Fibroblast of lung (primary cell): ENCODE results near the gene APBA2. TPM values are rescaled to one million over a fixed set of nuclear protein-coding genes. Genes with fewer than 3 reads are reported as not detected.

Source experiments
- DNase-seq, 2 donors: peaks; one replicate each; pipeline versions ENCODE4 v3.0.0 to v3.0.0-alpha.2; 2010; ENCODE audit warnings: low read depth in 2 of 2
- H2AFZ ChIP-seq: 2 replicates; pipeline ENCODE4 v1.5.1; 2012; ENCODE audit warnings: low read length, control low read depth, inconsistent platforms
- H3K27ac ChIP-seq: 2 replicates; pipeline ENCODE4 v1.5.1; 2011; ENCODE audit warnings: low read length, control low read depth; ENCODE audit not compliant: insufficient read depth
- H3K27me3 ChIP-seq: 2 replicates; pipeline ENCODE4 v1.5.1; 2011; ENCODE audit warnings: mild to moderate bottlenecking, low read length; ENCODE audit not compliant: control insufficient read depth, insufficient read depth
- H3K36me3 ChIP-seq: 2 replicates; pipeline ENCODE4 v1.5.1; 2011; ENCODE audit warnings: low read length; ENCODE audit not compliant: control insufficient read depth, insufficient read depth
- H3K4me1 ChIP-seq: 2 replicates; pipeline ENCODE4 v1.5.1; 2011; ENCODE audit warnings: low read length; ENCODE audit not compliant: control insufficient read depth, insufficient read depth; ENCODE audit errors: extremely low read depth
- H3K4me2 ChIP-seq: 2 replicates; pipeline ENCODE4 v1.5.1; 2011; ENCODE audit warnings: low read length, control low read depth; ENCODE audit not compliant: insufficient read depth; ENCODE audit errors: extremely low read depth
- H3K4me3 ChIP-seq, 4 experiments: fragments of 200-600 bp in 1 of 4; sonication (generic) in 1 of 4; replicated peaks in 1 of 4; 2 replicates each; pipeline ENCODE4 v1.5.1; 2011 to 2016; ENCODE audit warnings: low read length in 4 of 4, low read depth in 3 of 4, mild to moderate bottlenecking in 3 of 4, control low read depth in 2 of 4, inconsistent platforms in 1 of 4, mixed read lengths in 1 of 4; ENCODE audit not compliant: insufficient read depth in 1 of 4; ENCODE audit errors: control extremely low read depth in 1 of 4
- H3K79me2 ChIP-seq: 2 replicates; pipeline ENCODE4 v1.5.1; 2012; ENCODE audit warnings: mild to moderate bottlenecking, low read length, inconsistent platforms; ENCODE audit not compliant: control insufficient read depth, insufficient read depth
- H3K9ac ChIP-seq: 2 replicates; pipeline ENCODE4 v1.5.1; 2011; ENCODE audit warnings: mild to moderate bottlenecking, low read length, control low read depth; ENCODE audit not compliant: insufficient read depth
- H3K9me3 ChIP-seq: 2 replicates; pipeline ENCODE4 v1.5.1; 2012; ENCODE audit warnings: low read depth, low read length; ENCODE audit not compliant: control insufficient read depth, insufficient read depth
- H4K20me1 ChIP-seq: 2 replicates; pipeline ENCODE4 v1.5.1; 2011; ENCODE audit warnings: low read length; ENCODE audit not compliant: control insufficient read depth, insufficient read depth; ENCODE audit errors: extremely low read depth
- EZH2 ChIP-seq: IDR thresholded peaks from 2 replicates; pipeline ENCODE4 v1.5.1; 2012; ENCODE audit warnings: low read length, control low read depth, mild to moderate bottlenecking; ENCODE audit errors: missing control alignments
- polyA plus RNA-seq, 2 donors: library from polyadenylated mRNA; depleted of rRNA in 1 of 2; stranded (reverse) in 1 of 2; unstranded in 1 of 2; fragments of >200 nt; gene quantifications; 2 replicates each; pipeline ENCODE4 v1.2.1, GENCODE V29; 2011 to 2012; ENCODE audit warnings: missing spikeins in 1 of 2
- total RNA-seq: library from RNA; depleted of rRNA; stranded (reverse); fragments of >200 nt; gene quantifications from 2 replicates; pipeline ENCODE4 v1.2.1, GENCODE V29; 2014
- TF ChIP-seq, protein P1 (sequence below), 2 donors: IDR thresholded peaks in 1 of 2; conservative IDR thresholded peaks in 1 of 2; 1 replicate in 1 of 2; 2 replicates in 1 of 2; pipeline ENCODE4 v1.5.1; 2011 to 2012; ENCODE audit warnings: low read length in 2 of 2, control low read depth in 1 of 2, inconsistent platforms in 1 of 2, low read depth in 1 of 2, mild to moderate bottlenecking in 1 of 2

APBA2 gene
- total and polyA plus RNA-seq, 2 donors (not counting 1 experiment from before 2014, with no cell fraction given) = 9.5 to 20.3 TPM

DNA sequence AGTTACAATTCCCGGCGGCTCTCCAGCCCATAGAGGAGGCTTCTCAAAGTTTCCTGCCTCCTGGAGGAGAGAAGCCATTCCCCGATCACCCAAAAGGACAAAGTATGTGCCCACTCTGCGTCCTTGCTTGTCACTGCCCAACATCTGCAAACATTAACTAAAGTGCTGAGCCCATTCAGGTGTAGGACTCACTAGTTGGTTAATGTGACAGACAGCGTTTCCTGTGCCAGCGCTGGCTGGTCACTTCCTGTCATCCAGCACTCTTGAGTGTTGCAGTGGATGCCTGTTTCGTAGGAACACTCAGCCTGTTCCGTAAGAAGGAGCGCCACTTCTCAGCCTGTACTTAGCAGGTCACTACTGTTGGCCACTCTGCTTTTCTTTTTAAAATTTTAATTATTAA, 100.3 kb downstream of the APBA2 start:
- no peak overlapping the region for H3K4me2 ChIP-seq
- H3K4me1 ChIP-seq = peaks cover 2% of the 10 kb centered on the region
- H4K20me1 ChIP-seq = no peaks in the 10 kb centered on the region
- no peak for DNase-seq
- no peaks in the 10 kb centered on the region for H3K79me2 ChIP-seq
- no peaks in the 10 kb centered on the region for H3K36me3 ChIP-seq
- no peak overlapping the region for H3K27ac ChIP-seq
- no peak overlapping the region for H2AFZ ChIP-seq
- H3K9ac ChIP-seq = no peak overlapping the region
- no peaks in the 10 kb centered on the region for H3K9me3 ChIP-seq
- no peak overlapping the region for H3K4me3 ChIP-seq
- no peaks in the 10 kb centered on the region for H3K27me3 ChIP-seq
- no peak for TF ChIP-seq EZH2
- TF ChIP-seq, protein P1, sequence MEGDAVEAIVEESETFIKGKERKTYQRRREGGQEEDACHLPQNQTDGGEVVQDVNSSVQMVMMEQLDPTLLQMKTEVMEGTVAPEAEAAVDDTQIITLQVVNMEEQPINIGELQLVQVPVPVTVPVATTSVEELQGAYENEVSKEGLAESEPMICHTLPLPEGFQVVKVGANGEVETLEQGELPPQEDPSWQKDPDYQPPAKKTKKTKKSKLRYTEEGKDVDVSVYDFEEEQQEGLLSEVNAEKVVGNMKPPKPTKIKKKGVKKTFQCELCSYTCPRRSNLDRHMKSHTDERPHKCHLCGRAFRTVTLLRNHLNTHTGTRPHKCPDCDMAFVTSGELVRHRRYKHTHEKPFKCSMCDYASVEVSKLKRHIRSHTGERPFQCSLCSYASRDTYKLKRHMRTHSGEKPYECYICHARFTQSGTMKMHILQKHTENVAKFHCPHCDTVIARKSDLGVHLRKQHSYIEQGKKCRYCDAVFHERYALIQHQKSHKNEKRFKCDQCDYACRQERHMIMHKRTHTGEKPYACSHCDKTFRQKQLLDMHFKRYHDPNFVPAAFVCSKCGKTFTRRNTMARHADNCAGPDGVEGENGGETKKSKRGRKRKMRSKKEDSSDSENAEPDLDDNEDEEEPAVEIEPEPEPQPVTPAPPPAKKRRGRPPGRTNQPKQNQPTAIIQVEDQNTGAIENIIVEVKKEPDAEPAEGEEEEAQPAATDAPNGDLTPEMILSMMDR (conservative IDR thresholded peaks at IDR 0.05 in 1 of 2, IDR thresholded peaks at IDR 0.05 in 1 of 2; ENCODE audit: low read depth in 1 of 2, low read length in 2 of 2) = no peak

DNA sequence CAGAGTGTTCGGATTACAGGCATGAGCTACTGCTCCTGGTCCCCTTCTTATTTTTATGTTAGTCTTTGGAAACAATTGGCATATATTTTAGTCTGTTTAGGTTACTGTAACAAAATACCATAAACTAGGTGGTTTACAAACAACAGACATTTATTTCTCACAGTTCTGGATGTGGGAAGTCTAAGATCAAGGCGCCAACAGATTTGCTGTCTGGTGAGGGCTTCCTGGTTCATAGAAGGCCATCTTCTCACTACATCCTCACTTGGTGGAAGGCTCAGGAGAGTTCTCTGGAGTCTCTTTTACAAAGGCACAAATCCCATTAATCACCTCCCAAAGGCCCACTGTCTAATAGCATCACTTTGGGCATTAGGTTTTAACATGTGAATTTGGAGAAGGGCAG, 101.0 kb downstream of the APBA2 start:
- DNase-seq = no peak
- Histone ChIP-seq H3K79me2 (no peaks in the 10 kb centered on the region), H3K27ac (no peak overlapping the region)

DNA sequence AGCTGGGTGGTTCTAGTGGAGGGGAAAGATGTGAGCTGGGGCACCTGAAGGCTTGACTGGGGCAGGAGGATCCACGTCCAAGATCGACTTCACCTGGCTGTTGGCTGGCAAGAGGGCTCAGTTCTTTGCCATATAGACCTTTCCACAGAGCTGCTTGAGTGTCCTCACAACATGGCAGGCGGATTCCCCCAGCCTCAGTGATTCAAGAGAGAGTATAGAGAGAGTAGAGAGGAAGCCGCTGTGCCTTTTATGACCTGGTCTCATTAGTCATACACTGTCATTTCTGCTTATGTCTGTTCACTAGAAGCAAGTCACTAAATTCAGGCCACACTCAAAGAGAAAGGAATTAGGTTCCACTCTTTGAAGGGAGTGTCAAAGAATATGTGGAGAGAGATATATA, 101.6 kb downstream of the APBA2 start:
- H4K20me1 ChIP-seq = no peaks in the 10 kb centered on the region
- no peaks in the 10 kb centered on the region for H3K9me3 ChIP-seq
- peaks cover 2% of the 10 kb centered on the region for H3K4me1 ChIP-seq
- no peaks in the 10 kb centered on the region for H3K27me3 ChIP-seq
- no peak for TF ChIP-seq EZH2
- TF ChIP-seq, protein P1 (conservative IDR thresholded peaks at IDR 0.05 in 1 of 2, IDR thresholded peaks at IDR 0.05 in 1 of 2; ENCODE audit: low read depth in 1 of 2, low read length in 2 of 2) = no peak
- H3K4me2 ChIP-seq = no peak overlapping the region
- H3K27ac ChIP-seq = no peak overlapping the region
- no peak overlapping the region for H3K9ac ChIP-seq
- DNase-seq = no peak
- H3K4me3 ChIP-seq = no peak overlapping the region
- no peaks in the 10 kb centered on the region for H3K36me3 ChIP-seq
- no peaks in the 10 kb centered on the region for H3K79me2 ChIP-seq
- H2AFZ ChIP-seq = no peak overlapping the region

More for the DNA sequence above, 101.0 kb downstream of the APBA2 start:
- no peak overlapping the region for H2AFZ ChIP-seq
- TF ChIP-seq, protein P1 (conservative IDR thresholded peaks at IDR 0.05 in 1 of 2, IDR thresholded peaks at IDR 0.05 in 1 of 2; ENCODE audit: low read depth in 1 of 2, low read length in 2 of 2) = no peak
- no peak for TF ChIP-seq EZH2
- no peak overlapping the region for H3K4me3 ChIP-seq
- H3K4me1 ChIP-seq = peaks cover 2% of the 10 kb centered on the region
- no peak overlapping the region for H3K9ac ChIP-seq
- H3K36me3 ChIP-seq = no peaks in the 10 kb centered on the region
- H3K4me2 ChIP-seq = no peak overlapping the region
- no peaks in the 10 kb centered on the region for H4K20me1 ChIP-seq
- H3K9me3 ChIP-seq = no peaks in the 10 kb centered on the region
- no peaks in the 10 kb centered on the region for H3K27me3 ChIP-seq
